Measurements from ENCODE around the gene PTH1R.

DNA sequence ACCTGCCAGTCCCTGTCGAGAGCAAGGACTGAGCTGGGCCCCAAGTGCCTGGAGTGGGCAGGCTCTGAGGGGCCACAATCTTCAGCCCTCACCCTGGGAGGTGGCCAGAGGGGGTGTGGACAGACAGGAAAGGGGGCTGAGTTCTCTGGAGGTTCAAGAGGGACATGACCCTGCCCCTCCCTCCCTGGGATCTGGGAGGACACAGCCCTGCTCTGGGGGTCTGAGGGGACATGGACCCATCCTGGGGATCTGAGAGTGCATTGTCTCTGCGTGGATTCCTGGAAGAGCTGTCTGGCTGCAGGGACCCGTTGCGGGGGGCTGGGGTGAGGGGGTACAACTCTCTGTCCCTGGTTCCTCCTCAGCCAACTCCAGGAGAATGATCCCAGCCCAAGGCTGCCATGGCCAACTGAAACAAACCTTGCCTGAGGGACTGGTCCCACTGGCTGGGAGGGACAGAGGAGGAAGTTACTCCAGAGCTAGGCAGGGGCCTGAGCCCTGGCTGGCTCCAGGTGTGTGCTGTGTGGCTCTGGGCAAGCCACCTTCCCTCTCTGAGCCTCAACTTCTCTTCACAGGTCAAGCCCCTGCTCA lies 29.0 kb downstream of the PTH1R start:
- TF ChIP-seq, protein P1, sequence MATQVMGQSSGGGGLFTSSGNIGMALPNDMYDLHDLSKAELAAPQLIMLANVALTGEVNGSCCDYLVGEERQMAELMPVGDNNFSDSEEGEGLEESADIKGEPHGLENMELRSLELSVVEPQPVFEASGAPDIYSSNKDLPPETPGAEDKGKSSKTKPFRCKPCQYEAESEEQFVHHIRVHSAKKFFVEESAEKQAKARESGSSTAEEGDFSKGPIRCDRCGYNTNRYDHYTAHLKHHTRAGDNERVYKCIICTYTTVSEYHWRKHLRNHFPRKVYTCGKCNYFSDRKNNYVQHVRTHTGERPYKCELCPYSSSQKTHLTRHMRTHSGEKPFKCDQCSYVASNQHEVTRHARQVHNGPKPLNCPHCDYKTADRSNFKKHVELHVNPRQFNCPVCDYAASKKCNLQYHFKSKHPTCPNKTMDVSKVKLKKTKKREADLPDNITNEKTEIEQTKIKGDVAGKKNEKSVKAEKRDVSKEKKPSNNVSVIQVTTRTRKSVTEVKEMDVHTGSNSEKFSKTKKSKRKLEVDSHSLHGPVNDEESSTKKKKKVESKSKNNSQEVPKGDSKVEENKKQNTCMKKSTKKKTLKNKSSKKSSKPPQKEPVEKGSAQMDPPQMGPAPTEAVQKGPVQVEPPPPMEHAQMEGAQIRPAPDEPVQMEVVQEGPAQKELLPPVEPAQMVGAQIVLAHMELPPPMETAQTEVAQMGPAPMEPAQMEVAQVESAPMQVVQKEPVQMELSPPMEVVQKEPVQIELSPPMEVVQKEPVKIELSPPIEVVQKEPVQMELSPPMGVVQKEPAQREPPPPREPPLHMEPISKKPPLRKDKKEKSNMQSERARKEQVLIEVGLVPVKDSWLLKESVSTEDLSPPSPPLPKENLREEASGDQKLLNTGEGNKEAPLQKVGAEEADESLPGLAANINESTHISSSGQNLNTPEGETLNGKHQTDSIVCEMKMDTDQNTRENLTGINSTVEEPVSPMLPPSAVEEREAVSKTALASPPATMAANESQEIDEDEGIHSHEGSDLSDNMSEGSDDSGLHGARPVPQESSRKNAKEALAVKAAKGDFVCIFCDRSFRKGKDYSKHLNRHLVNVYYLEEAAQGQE (IDR thresholded peaks at IDR 0.05; ENCODE audit: low read depth): no peak
- TF ChIP-seq EZH2 (IDR thresholded peaks at IDR 0.05) (no peak), POLR2A (IDR thresholded peaks at IDR 0.05; ENCODE audit: borderline replicate concordance, extremely low read depth, insufficient read depth, insufficient read length) (no peak)
- TF ChIP-seq, protein P2, sequence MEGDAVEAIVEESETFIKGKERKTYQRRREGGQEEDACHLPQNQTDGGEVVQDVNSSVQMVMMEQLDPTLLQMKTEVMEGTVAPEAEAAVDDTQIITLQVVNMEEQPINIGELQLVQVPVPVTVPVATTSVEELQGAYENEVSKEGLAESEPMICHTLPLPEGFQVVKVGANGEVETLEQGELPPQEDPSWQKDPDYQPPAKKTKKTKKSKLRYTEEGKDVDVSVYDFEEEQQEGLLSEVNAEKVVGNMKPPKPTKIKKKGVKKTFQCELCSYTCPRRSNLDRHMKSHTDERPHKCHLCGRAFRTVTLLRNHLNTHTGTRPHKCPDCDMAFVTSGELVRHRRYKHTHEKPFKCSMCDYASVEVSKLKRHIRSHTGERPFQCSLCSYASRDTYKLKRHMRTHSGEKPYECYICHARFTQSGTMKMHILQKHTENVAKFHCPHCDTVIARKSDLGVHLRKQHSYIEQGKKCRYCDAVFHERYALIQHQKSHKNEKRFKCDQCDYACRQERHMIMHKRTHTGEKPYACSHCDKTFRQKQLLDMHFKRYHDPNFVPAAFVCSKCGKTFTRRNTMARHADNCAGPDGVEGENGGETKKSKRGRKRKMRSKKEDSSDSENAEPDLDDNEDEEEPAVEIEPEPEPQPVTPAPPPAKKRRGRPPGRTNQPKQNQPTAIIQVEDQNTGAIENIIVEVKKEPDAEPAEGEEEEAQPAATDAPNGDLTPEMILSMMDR (IDR thresholded peaks at IDR 0.05 in 2 of 3, conservative IDR thresholded peaks at IDR 0.05 in 1 of 3; ENCODE audit: borderline replicate concordance in 1 of 3, insufficient read depth in 1 of 3, low read depth in 2 of 3, low read length in 2 of 3): no peak

All from HCT116 (cell line).